NB4 (cell line): ENCODE data around the gene TAF4.

ENCODE experiments used
- CTCF ChIP-seq: IDR thresholded peaks from one replicate; pipeline ENCODE4 v1.5.1; 2012; ENCODE audit warnings: low read depth, low read length
- MYC ChIP-seq: IDR thresholded peaks from 2 replicates; pipeline ENCODE4 v1.6.1; 2011; ENCODE audit warnings: low read depth, low read length
- POLR2A ChIP-seq: IDR thresholded peaks from 2 replicates; pipeline ENCODE4 v1.6.1; 2011; ENCODE audit warnings: mild to moderate bottlenecking; ENCODE audit not compliant: insufficient read length; ENCODE audit errors: extremely low read depth
- TF ChIP-seq, protein P1 (sequence below): IDR thresholded peaks from 2 replicates; pipeline ENCODE4 v1.6.1; 2011; ENCODE audit warnings: low read depth, low read length

- TF ChIP-seq CTCF (no peak), POLR2A (no peak), MYC (no peak)
- TF ChIP-seq, protein P1, sequence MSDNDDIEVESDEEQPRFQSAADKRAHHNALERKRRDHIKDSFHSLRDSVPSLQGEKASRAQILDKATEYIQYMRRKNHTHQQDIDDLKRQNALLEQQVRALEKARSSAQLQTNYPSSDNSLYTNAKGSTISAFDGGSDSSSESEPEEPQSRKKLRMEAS, result no peak
These were observed 54.3 kb downstream of the TAF4 start for GRCh38 chr20:62011403-62011790.
